Osteocyte (in vitro differentiated cells): ENCODE data around the gene WDR3. TPM values are rescaled to one million over a fixed set of nuclear protein-coding genes. Genes with fewer than 3 reads are reported as not detected.

Source experiments
- DNase-seq: peaks from one replicate; pipeline ENCODE4 v3.0.0; 2021; ENCODE audit warnings: mixed read lengths; ENCODE audit not compliant: unreplicated experiment; ENCODE audit errors: extremely low spot score
- H3K27ac Mint-ChIP-seq: one replicate; pipeline ENCODE4 v1.8.0; 2021; ENCODE audit warnings: mild to moderate bottlenecking, mixed read lengths; ENCODE audit not compliant: unreplicated experiment
- H3K27me3 Mint-ChIP-seq: one replicate; pipeline ENCODE4 v1.8.0; 2021; ENCODE audit warnings: mixed read lengths; ENCODE audit not compliant: unreplicated experiment
- H3K36me3 Mint-ChIP-seq: one replicate; pipeline ENCODE4 v1.8.0; 2021; ENCODE audit warnings: mixed read lengths; ENCODE audit not compliant: unreplicated experiment
- H3K4me1 Mint-ChIP-seq: one replicate; pipeline ENCODE4 v1.8.0; 2021; ENCODE audit warnings: mixed read lengths; ENCODE audit not compliant: unreplicated experiment
- H3K4me3 Mint-ChIP-seq: one replicate; pipeline ENCODE4 v1.8.0; 2021; ENCODE audit warnings: mild to moderate bottlenecking, moderate library complexity, mixed read lengths; ENCODE audit not compliant: unreplicated experiment
- H3K9me3 Mint-ChIP-seq: one replicate; pipeline ENCODE4 v1.8.0; 2021; ENCODE audit warnings: mixed read lengths; ENCODE audit not compliant: unreplicated experiment
- CTCF ChIP-seq: fragments of 200-600 bp; sonication (generic); IDR thresholded peaks from 2 replicates; pipeline ENCODE4 v1.5.0; 2021; ENCODE audit warnings: antibody characterized with exemption, mild to moderate bottlenecking, moderate library complexity
- total RNA-seq: library from RNA; stranded (reverse); gene quantifications from 2 replicates; pipeline ENCODE4 v1.2.1, GENCODE V29; 2021

WDR3 gene
- total RNA-seq, 1 donor from 2014 or later: 24.0 TPM

GRCh38 chr1:117967477-117967876, 37.9 kb downstream of the WDR3 start:
- Mint-ChIP-seq H3K27ac (peak overlapping the region; percentile 14), H3K4me1 (peaks cover 9% of the 10 kb centered on the region), H3K4me3 (no peak overlapping the region), H3K36me3 (peaks cover 9% of the 10 kb centered on the region), H3K9me3 (no peaks in the 10 kb centered on the region), H3K27me3 (peaks cover 6% of the 10 kb centered on the region)
- peak; percentile 49 for TF ChIP-seq CTCF
- no peak for DNase-seq

- H3K9me3 Mint-ChIP-seq: no peaks in the 10 kb centered on the region
- H3K4me1 Mint-ChIP-seq: peaks cover 9% of the 10 kb centered on the region
- TF ChIP-seq CTCF: no peak
- peaks cover 7% of the 10 kb centered on the region for H3K27me3 Mint-ChIP-seq
- H3K27ac Mint-ChIP-seq: peak overlapping the region; percentile 40
- peaks cover 9% of the 10 kb centered on the region for H3K36me3 Mint-ChIP-seq
- no peak for DNase-seq
- no peak overlapping the region for H3K4me3 Mint-ChIP-seq
These were observed 38.3 kb downstream of the WDR3 start for GRCh38 chr1:117967881-117968280.

- Mint-ChIP-seq H3K9me3 (no peaks in the 10 kb centered on the region), H3K27me3 (peaks cover 24% of the 10 kb centered on the region), H3K27ac (no peak overlapping the region), H3K4me1 (peaks cover 9% of the 10 kb centered on the region), H3K36me3 (peaks cover 2% of the 10 kb centered on the region), H3K4me3 (no peak overlapping the region)
- no peak for DNase-seq
- no peak for TF ChIP-seq CTCF
These were observed 40.7 kb downstream of the WDR3 start for GRCh38 chr1:117970252-117970651.

DNA sequence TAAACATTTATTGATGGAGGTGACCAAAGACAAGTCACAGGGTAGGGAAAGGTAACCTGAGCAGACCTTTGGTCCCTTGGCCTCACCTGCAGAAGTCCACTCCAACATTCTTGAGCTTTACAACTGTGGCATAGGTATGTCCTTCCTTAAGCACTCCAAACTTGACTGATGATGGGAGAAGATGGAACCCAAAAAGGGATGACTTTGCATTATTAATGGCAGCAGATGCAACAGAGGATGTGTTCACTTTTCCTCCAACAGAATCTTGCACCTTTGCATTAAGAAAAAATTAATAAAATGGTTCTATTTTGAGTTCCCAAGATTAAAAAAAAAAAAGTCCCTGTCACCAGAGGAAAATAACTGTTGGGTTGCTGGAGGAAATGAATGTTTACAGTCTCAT, 42.2 kb downstream of the WDR3 start:
- Mint-ChIP-seq H3K4me3 (no peak overlapping the region), H3K4me1 (peaks cover 9% of the 10 kb centered on the region), H3K27me3 (peaks cover 26% of the 10 kb centered on the region), H3K36me3 (no peaks in the 10 kb centered on the region), H3K9me3 (no peaks in the 10 kb centered on the region), H3K27ac (no peak overlapping the region)
- no peak for TF ChIP-seq CTCF
- no peak for DNase-seq

- Mint-ChIP-seq H3K9me3 (no peaks in the 10 kb centered on the region), H3K4me1 (no peaks in the 10 kb centered on the region), H3K36me3 (no peaks in the 10 kb centered on the region), H3K4me3 (no peak overlapping the region), H3K27ac (no peak overlapping the region), H3K27me3 (peaks cover 24% of the 10 kb centered on the region)
- TF ChIP-seq CTCF: no peak
- no peak for DNase-seq
These were observed 46.8 kb downstream of the WDR3 start for GRCh38 chr1:117976381-117976780.
